Measurements from ENCODE around the gene AIG1.

The AIG1 gene

GRCh38 chr6:143169440-143169839 lies 108.8 kb downstream of the AIG1 start:
- TF ChIP-seq CTCF (IDR thresholded peaks at IDR 0.05): no peak
- Histone ChIP-seq H3K4me3 (no peak overlapping the region), H3K27ac (no peak overlapping the region)
- no peak for DNase-seq (ENCODE audit: low spot score)

- DNase-seq (ENCODE audit: low spot score): no peak
- no peak overlapping the region for H3K27ac ChIP-seq
- no peak overlapping the region for H3K4me3 ChIP-seq
- no peak for TF ChIP-seq CTCF (IDR thresholded peaks at IDR 0.05)
Measured at GRCh38 chr6:143174516-143174915, 113.8 kb downstream of the AIG1 start.

- Histone ChIP-seq H3K4me3 (no peak overlapping the region), H3K27ac (no peak overlapping the region)
- DNase-seq (ENCODE audit: low spot score): no peak
- TF ChIP-seq CTCF (IDR thresholded peaks at IDR 0.05): no peak
Measured at GRCh38 chr6:143174951-143175350, 114.3 kb downstream of the AIG1 start.

- DNase-seq (ENCODE audit: low spot score): no peak
- Histone ChIP-seq H3K27ac (no peak overlapping the region), H3K4me3 (no peak overlapping the region)
- no peak for TF ChIP-seq CTCF (IDR thresholded peaks at IDR 0.05)
Measured at GRCh38 chr6:143176090-143177021, 115.7 kb downstream of the AIG1 start.

- no peak overlapping the region for H3K27ac ChIP-seq
- DNase-seq (ENCODE audit: low spot score): no peak
- H3K4me3 ChIP-seq: no peak overlapping the region
- TF ChIP-seq CTCF (IDR thresholded peaks at IDR 0.05): no peak
Measured at GRCh38 chr6:143177706-143178105, 117.0 kb downstream of the AIG1 start.

- DNase-seq (ENCODE audit: low spot score): no peak
- Histone ChIP-seq H3K4me3 (no peak overlapping the region), H3K27ac (no peak overlapping the region)
- TF ChIP-seq CTCF (IDR thresholded peaks at IDR 0.05): no peak
Measured at GRCh38 chr6:143179096-143179495, 118.4 kb downstream of the AIG1 start.

Measured in coronary artery (tissue), 2 donors.